PFSK-1 (cell line): ENCODE data around the gene CHMP6.

Experiments used
- FOXP2 ChIP-seq: optimal IDR thresholded peaks from 2 replicates; pipeline ENCODE3; 2011; ENCODE audit warnings: borderline replicate concordance, control low read depth, inconsistent platforms; ENCODE audit not compliant: insufficient read depth; ENCODE audit errors: extremely low read length, extremely low read depth
- POLR2AphosphoS5 ChIP-seq: IDR thresholded peaks from 2 replicates; pipeline ENCODE4 v1.6.1; 2012; ENCODE audit warnings: low read depth, mild to moderate bottlenecking, control low read depth, low read length, moderate library complexity
- SIN3A ChIP-seq: IDR thresholded peaks from 2 replicates; pipeline ENCODE4 v1.6.1; 2012; ENCODE audit warnings: mild to moderate bottlenecking, low read length, moderate library complexity, borderline replicate concordance; ENCODE audit not compliant: insufficient read depth
- TAF1 ChIP-seq: IDR thresholded peaks from 2 replicates; pipeline ENCODE4 v1.6.1; 2012; ENCODE audit warnings: low read length, control low read depth, borderline replicate concordance; ENCODE audit not compliant: insufficient read depth
- TF ChIP-seq, protein P1 (sequence below), 2 experiments: IDR thresholded peaks; 2 replicates each; pipeline versions ENCODE4 v1.6.1 to v1.8.0; 2011 to 2012; ENCODE audit warnings: low read depth in 2 of 2, low read length in 2 of 2, control low read depth in 1 of 2, inconsistent platforms in 1 of 2, mild to moderate bottlenecking in 1 of 2, moderate library complexity in 1 of 2; ENCODE audit not compliant: insufficient read depth in 1 of 2

The CHMP6 gene

DNA sequence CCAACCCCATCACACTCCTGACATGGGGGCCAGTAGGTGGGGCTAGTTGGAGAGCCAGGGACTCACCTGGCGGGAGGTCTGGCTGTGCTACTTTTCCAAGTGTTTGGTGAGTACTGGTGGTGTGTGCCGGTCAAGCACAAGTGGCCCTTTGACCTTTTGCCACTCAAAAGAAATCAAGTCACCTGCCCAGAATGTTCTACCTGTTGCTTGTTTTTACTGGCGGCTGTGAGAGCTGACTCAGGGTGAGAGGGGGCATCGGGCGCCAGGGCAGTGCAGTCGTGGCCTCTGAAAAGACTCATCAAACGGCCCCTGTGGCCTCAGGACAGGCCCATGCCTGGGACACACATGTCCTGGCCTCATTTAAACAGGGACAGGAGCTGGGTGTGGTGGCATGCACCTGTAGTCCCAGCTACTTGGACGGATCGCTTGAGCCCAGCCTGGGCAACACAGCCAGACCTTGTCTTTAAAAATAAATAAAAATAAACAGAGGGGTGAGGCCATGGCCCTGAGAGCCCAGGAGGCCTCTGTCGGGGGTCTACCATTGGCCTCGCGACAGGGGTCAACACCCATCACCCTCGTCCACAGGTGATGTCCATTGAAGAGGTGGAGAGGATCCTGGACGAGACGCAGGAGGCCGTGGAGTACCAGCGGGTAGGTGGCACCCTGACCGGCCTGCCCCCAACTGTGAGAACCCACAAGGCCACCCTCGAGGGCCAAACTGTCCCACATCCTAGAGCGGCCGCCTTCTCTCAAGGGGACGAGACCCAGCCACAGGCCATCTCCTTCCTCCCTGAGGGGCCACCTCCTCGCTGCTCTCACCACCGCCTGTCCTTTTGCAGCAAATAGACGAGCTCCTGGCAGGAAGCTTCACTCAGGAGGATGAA lies 5.0 kb downstream of the CHMP6 start:
- TF ChIP-seq, protein P1, sequence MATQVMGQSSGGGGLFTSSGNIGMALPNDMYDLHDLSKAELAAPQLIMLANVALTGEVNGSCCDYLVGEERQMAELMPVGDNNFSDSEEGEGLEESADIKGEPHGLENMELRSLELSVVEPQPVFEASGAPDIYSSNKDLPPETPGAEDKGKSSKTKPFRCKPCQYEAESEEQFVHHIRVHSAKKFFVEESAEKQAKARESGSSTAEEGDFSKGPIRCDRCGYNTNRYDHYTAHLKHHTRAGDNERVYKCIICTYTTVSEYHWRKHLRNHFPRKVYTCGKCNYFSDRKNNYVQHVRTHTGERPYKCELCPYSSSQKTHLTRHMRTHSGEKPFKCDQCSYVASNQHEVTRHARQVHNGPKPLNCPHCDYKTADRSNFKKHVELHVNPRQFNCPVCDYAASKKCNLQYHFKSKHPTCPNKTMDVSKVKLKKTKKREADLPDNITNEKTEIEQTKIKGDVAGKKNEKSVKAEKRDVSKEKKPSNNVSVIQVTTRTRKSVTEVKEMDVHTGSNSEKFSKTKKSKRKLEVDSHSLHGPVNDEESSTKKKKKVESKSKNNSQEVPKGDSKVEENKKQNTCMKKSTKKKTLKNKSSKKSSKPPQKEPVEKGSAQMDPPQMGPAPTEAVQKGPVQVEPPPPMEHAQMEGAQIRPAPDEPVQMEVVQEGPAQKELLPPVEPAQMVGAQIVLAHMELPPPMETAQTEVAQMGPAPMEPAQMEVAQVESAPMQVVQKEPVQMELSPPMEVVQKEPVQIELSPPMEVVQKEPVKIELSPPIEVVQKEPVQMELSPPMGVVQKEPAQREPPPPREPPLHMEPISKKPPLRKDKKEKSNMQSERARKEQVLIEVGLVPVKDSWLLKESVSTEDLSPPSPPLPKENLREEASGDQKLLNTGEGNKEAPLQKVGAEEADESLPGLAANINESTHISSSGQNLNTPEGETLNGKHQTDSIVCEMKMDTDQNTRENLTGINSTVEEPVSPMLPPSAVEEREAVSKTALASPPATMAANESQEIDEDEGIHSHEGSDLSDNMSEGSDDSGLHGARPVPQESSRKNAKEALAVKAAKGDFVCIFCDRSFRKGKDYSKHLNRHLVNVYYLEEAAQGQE (IDR thresholded peaks at IDR 0.05; ENCODE audit: insufficient read depth in 1 of 2, low read depth in 2 of 2, low read length in 2 of 2) = no peak
- TF ChIP-seq FOXP2 = no peak
- no peak for TF ChIP-seq TAF1
- TF ChIP-seq POLR2AphosphoS5 = no peak
- no peak for TF ChIP-seq SIN3A

DNA sequence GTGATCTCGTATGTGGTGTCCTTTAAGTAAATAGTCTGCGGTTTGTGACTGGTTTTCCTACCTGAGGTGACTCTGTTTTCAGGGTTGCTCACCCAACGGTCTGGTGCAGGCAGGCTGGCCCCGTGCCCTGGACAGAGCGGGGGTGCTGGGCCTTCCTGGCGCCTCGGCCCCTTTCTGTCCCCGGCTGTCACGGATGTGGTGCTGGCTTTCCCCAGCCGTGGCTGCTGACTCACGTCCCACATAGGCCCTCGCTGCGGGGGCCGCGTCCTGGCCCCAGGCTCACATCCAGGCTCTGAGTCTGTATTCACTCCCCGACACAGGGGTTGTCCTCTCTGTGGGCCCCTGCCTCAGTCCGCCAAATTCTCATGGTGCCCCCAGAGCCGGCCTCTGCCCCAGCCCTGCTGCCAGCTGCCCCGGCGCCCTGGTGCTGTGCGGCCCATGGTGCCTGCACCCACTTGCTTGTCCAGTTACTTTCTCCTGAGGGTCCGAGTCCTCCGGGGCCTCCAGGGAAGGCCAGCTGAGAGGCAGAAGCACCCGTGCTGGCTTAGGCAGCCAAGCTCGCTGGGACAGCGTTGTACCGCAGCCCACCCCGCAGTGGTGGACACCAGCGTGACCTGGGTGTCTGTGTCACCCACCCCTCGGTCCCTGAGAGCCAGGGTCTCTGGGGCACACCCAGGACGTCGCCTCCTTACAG lies 5.9 kb downstream of the CHMP6 start:
- no peak for TF ChIP-seq SIN3A
- TF ChIP-seq TAF1 = no peak
- no peak for TF ChIP-seq FOXP2
- TF ChIP-seq POLR2AphosphoS5 = no peak
- TF ChIP-seq, protein P1 (IDR thresholded peaks at IDR 0.05; ENCODE audit: insufficient read depth in 1 of 2, low read depth in 2 of 2, low read length in 2 of 2) = no peak

DNA sequence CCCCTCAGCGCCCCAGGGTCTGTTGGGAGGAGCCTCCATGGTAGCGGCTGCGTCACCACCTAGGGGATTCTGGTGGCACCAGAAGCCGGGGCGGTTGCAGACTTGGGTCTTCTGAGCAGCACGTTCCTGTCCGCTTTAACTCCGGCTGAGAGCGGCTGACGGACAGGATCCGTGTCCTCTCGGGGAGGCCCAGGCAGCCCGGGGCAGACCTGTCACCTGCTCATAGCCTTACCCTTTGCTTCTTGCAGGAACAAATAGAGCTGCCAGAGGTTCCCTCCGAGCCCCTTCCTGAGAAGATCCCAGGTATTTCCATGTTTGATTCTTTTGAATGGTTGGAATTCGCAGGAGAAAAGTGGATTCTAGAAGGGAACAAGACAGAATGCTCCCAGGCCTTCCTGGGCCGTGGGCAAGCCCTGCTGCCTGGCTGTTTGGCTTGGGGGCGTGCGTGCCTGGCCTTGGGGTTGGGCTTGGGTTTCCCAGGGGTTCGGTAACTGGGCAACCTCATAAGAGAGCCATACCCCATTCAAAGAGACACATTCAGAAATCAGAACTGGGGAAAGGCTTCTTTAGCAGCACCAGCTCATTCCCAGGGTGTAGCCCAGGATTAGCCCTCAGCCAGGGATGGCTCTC lies 6.6 kb downstream of the CHMP6 start:
- no peak for TF ChIP-seq SIN3A
- TF ChIP-seq FOXP2 = no peak
- TF ChIP-seq, protein P1 (IDR thresholded peaks at IDR 0.05; ENCODE audit: insufficient read depth in 1 of 2, low read depth in 2 of 2, low read length in 2 of 2) = no peak
- TF ChIP-seq TAF1 = no peak
- TF ChIP-seq POLR2AphosphoS5 = no peak

DNA sequence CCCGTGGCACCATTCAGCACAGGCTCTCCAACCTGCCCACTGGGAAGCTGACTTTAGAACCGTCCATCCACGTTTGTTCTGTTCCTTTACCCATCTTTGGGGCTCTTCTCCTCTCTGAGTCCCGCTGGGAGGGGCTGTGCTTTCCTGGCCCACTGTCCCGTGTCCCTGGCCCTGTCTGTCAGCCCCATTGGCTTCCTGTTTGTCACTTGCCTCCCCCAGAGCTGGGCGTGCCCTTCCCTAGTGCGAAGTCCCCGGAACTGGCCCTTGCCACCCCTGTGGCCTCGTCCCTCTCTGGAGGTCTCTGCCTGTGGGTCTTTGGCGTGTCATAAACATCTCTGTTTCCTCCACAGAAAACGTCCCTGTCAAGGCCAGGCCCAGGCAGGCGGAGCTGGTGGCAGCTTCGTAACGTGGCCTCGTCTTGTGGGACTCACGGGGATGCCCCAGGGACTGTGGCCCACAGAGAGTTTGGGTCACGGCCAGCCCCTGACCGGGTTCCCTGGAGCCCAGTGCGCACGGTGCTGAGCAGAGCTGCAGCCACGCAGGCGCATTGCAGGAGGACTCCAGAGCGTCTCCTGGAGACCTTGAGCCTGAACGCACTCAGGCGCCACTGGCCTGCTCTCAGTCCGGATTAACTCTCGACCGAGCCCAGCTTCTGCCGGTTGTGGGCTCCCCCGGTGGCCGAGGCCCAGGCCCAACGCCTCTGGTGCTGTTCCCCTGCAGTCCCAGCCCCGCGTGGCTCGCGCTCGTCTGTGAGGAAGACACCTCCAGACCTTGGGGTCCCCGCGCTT lies 7.3 kb downstream of the CHMP6 start:
- TF ChIP-seq FOXP2 (no peak), POLR2AphosphoS5 (no peak), SIN3A (no peak), TAF1 (no peak)
- TF ChIP-seq, protein P1 (IDR thresholded peaks at IDR 0.05; ENCODE audit: insufficient read depth in 1 of 2, low read depth in 2 of 2, low read length in 2 of 2) = no peak
